GM12878 (cell line): ENCODE measurements around the gene MYH2. TPM values are rescaled to one million over a fixed set of nuclear protein-coding genes. Genes with fewer than 3 reads are reported as not detected.

Experiments used
- ATAC-seq: fragments of 200-7000 bp; cut with Tn5 transposase; 3 replicates; pipeline ENCODE4 v1.9.1; 2020; ENCODE audit warnings: mild to moderate bottlenecking, moderate library complexity
- Bru-seq: library from RNA; stranded (reverse); fragments of 400-500 nt; gene quantifications from one replicate; lab custom pipeline; 2021; lab: Mats Ljungman, UMichigan
- BruChase-seq, 2 experiments: library from RNA; stranded (reverse); fragments of 400-500 nt; gene quantifications; one replicate each; lab custom pipeline; 2021; lab: Mats Ljungman, UMichigan
- BruUV-seq: library from RNA; stranded (reverse); fragments of 400-500 nt; replicated peaks from 2 replicates; lab custom pipeline; 2021; lab: Mats Ljungman, UMichigan
- CTCF ChIA-PET: fragments of 300-600 bp; sonication (Branson Sonifier 250); formaldehyde crosslinking; extraction: SDS; loops from one replicate; lab custom pipeline; 2021; ENCODE audit warnings: inconsistent platforms; lab: Yijun Ruan, JAX
- POLR2A ChIA-PET: fragments of 350-600 bp; formaldehyde crosslinking; extraction: SDS; loops from one replicate; lab custom pipeline; 2021; ENCODE audit warnings: inconsistent platforms; lab: Charles Lee
- RAD21 ChIA-PET: fragments of 300-600 bp; sonication (Branson Sonifier 250); formaldehyde crosslinking; loops from one replicate; lab custom pipeline; 2023; ENCODE audit warnings: antibody characterized with exemption; ENCODE audit not compliant: unreplicated experiment; lab: Charles Lee
- SMC1A ChIA-PET: fragments of 300-600 bp; sonication (Branson Sonifier 250); formaldehyde crosslinking; loops from one replicate; lab custom pipeline; 2023; ENCODE audit not compliant: unreplicated experiment, uncharacterized antibody; lab: Charles Lee
- DNase-seq: peaks from one replicate; pipeline ENCODE4 v3.0.0-alpha.2; 2011; ENCODE audit warnings: low read depth, low spot score
- FAIRE-seq: peaks from 3 replicates; lab custom pipeline; 2011; peaks lifted over from hg19 to GRCh38; lab: Jason Lieb, UNC
- H2AFZ ChIP-seq: 2 replicates; pipeline ENCODE4 v1.6.0; 2011; ENCODE audit warnings: low read depth, low read length, control low read depth; ENCODE audit not compliant: control insufficient read depth
- H3K27ac ChIP-seq: 2 replicates; pipeline ENCODE4 v1.5.1; 2011; ENCODE audit warnings: control low read depth; ENCODE audit not compliant: control insufficient read depth, insufficient read depth
- H3K27me3 ChIP-seq, 2 experiments: replicated peaks in 1 of 2; 2 replicates each; pipeline versions ENCODE4 v1.6.0 to v1.6.1; 2011; ENCODE audit warnings: low read length in 1 of 2; ENCODE audit not compliant: control insufficient read depth in 2 of 2, insufficient read depth in 2 of 2
- H3K36me3 ChIP-seq, 2 experiments: 2 replicates each; pipeline ENCODE4 v1.5.1; 2011; ENCODE audit warnings: low read length in 1 of 2; ENCODE audit not compliant: control insufficient read depth in 2 of 2, insufficient read depth in 2 of 2
- H3K4me1 ChIP-seq: 2 replicates; pipeline ENCODE4 v1.6.1; 2011; ENCODE audit warnings: mild to moderate bottlenecking, low read length, moderate library complexity, mixed read lengths; ENCODE audit not compliant: control insufficient read depth, insufficient read depth
- H3K4me2 ChIP-seq: 2 replicates; pipeline ENCODE4 v1.6.0; 2011; ENCODE audit warnings: control low read depth; ENCODE audit not compliant: control insufficient read depth, insufficient read depth
- H3K4me3 ChIP-seq: fragments of 200-600 bp; sonication (generic); 2 replicates; pipeline ENCODE4 v1.5.1; 2016
- H3K79me2 ChIP-seq: 2 replicates; pipeline ENCODE4 v1.6.0; 2011; ENCODE audit warnings: low read length; ENCODE audit not compliant: control insufficient read depth, insufficient read depth
- H3K9ac ChIP-seq: 2 replicates; pipeline ENCODE4 v1.8.0; 2011; ENCODE audit warnings: low read length, control low read depth, mixed read lengths; ENCODE audit not compliant: control insufficient read depth, insufficient read depth
- H3K9me3 ChIP-seq: replicated peaks from 3 replicates; pipeline ENCODE4 v1.5.1; 2011; ENCODE audit warnings: mild to moderate bottlenecking, low read length; ENCODE audit not compliant: control insufficient read depth, insufficient read depth
- H4K20me1 ChIP-seq: 2 replicates; pipeline ENCODE4 v1.6.0; 2011; ENCODE audit not compliant: control insufficient read depth, insufficient read depth
- E2F4 ChIP-seq: IDR thresholded peaks from 2 replicates; pipeline ENCODE4 v1.6.1; 2012; ENCODE audit warnings: low read depth, low read length, improper control_type of control experiment
- HCFC1 ChIP-seq: fragments of 150-350 bp; IDR thresholded peaks from 2 replicates; pipeline ENCODE4 v1.6.1; 2014; ENCODE audit warnings: low read length
- IRF4 ChIP-seq: IDR thresholded peaks from 2 replicates; pipeline ENCODE4 v1.6.1; 2011; ENCODE audit warnings: low read depth, low read length
- KLF5 ChIP-seq: fragments of 450-650 bp; IDR thresholded peaks from 2 replicates; pipeline ENCODE4 v1.6.1; 2014; ENCODE audit warnings: mild to moderate bottlenecking; ENCODE audit not compliant: partially characterized antibody
- MEF2B ChIP-seq: fragments of 450-650 bp; IDR thresholded peaks from 2 replicates; pipeline ENCODE4 v1.6.1; 2018; ENCODE audit warnings: mild to moderate bottlenecking, moderate library complexity; ENCODE audit not compliant: partially characterized antibody, poor library complexity, severe bottlenecking
- NFXL1 ChIP-seq: fragments of 450-650 bp; IDR thresholded peaks from 2 replicates; pipeline ENCODE4 v1.6.1; 2017; ENCODE audit warnings: antibody characterized with exemption, mild to moderate bottlenecking, borderline replicate concordance
- NR2C1 ChIP-seq: fragments of 450-650 bp; IDR thresholded peaks from 2 replicates; pipeline ENCODE4 v1.6.1; 2017; ENCODE audit warnings: antibody characterized with exemption, mild to moderate bottlenecking, moderate library complexity
- NR2F1 ChIP-seq: fragments of 450-650 bp; conservative IDR thresholded peaks from 2 replicates; pipeline ENCODE4 v1.6.1; 2017; ENCODE audit warnings: mild to moderate bottlenecking
- NRF1 ChIP-seq: conservative IDR thresholded peaks from 2 replicates; pipeline ENCODE4 v1.6.1; 2011; ENCODE audit warnings: mild to moderate bottlenecking, low read depth, low read length, improper control_type of control experiment
- PAX5 ChIP-seq: IDR thresholded peaks from 2 replicates; pipeline ENCODE4 v1.6.1; 2011; ENCODE audit warnings: low read depth, low read length, borderline replicate concordance
- SIN3A ChIP-seq: IDR thresholded peaks from 2 replicates; pipeline ENCODE4 v1.6.1; 2012; ENCODE audit warnings: low read depth, low read length, improper control_type of control experiment
- TCF7 ChIP-seq: IDR thresholded peaks from 2 replicates; pipeline ENCODE4 v1.6.1; 2014; ENCODE audit warnings: antibody characterized with exemption, borderline replicate concordance
- WRNIP1 ChIP-seq: IDR thresholded peaks from 2 replicates; pipeline ENCODE4 v1.6.1; 2011; ENCODE audit warnings: low read depth, low read length, improper control_type of control experiment, borderline replicate concordance
- WGBS: methylation state at CpG from one replicate; pipeline ENCODE4 v1.1.6; 2016; ENCODE audit warnings: low lambda C conversion rate; ENCODE audit not compliant: insufficient replicate concordance, insufficient coverage; ENCODE audit errors: missing lambda C conversion rate; 5-methylcytosine and 5-hydroxymethylcytosine counted together
- in situ Hi-C: fragments of 300-500 bp; cut with MboI; formaldehyde crosslinking; loops from 9 replicates; pipeline ENCODE4 v1.14.3; 2018; ENCODE audit warnings: mixed read lengths
- intact Hi-C: fragments of 100-400 bp; cut with micrococcal nuclease; formaldehyde crosslinking; loops from one replicate; pipeline ENCODE4 v1.14.2; 2022; ENCODE audit not compliant: unreplicated experiment
- long read RNA-seq, 2 experiments: library from polyadenylated mRNA; unstranded; transcript quantifications; one replicate each; pipeline ENCODE4 v2.0.0, GENCODE V29; 2019 to 2020
- polyA minus RNA-seq, 3 experiments: library from RNA; depleted of rRNA, polyadenylated mRNA; stranded (reverse); fragments of >200 nt; gene quantifications; 2 replicates each; pipeline ENCODE4 v1.2.3, GENCODE V29; 2011
- polyA plus RNA-seq, 11 experiments: library from polyadenylated mRNA; depleted of rRNA in 4 of 11; unstranded in 6 of 11; stranded (reverse) in 5 of 11; fragments of >200 nt; fragmentation: Nextera tagmentation in 4 of 11; fragmentation: Illumina TruSeq in 1 of 11; extraction: Ambion mirVana in 4 of 11; extraction: Trizol in 1 of 11; gene quantifications; 1 replicate in 1 of 11; 2 replicates in 10 of 11; pipeline versions ENCODE4 v1.2.1 to v1.2.3, GENCODE V29; 2011 to 2016; ENCODE audit warnings: inconsistent platforms in 2 of 11, missing spikeins in 2 of 11, low read depth in 1 of 11
- total RNA-seq, 4 experiments: library from RNA; depleted of rRNA in 3 of 4; stranded (reverse); fragments of >200 nt in 3 of 4; fragmentation: Illumina TruSeq in 1 of 4; extraction: Trizol in 1 of 4; gene quantifications; 2 replicates each; pipeline versions ENCODE4 v1.2.1 to v1.2.3, GENCODE V29; 2013 to 2021
- TF ChIP-seq, protein P1 (sequence below): fragments of 450-650 bp; IDR thresholded peaks from 2 replicates; pipeline ENCODE4 v1.6.1; 2016; ENCODE audit warnings: mild to moderate bottlenecking

MYH2 gene
- not detected in 2 replicates for total RNA-seq (2013; cell fraction: nucleolus; rRNA removed)
- not detected in 2 replicates for total RNA-seq (2014; rRNA removed)
- not detected in 2 replicates for total RNA-seq (2014; rRNA removed; fragmentation: Illumina TruSeq; extraction: Trizol)
- total RNA-seq (2021), result not detected in 2 replicates
- not detected for polyA plus RNA-seq (2011; ENCODE audit: low read depth)
- polyA plus RNA-seq (2011; rRNA removed), result not detected in 2 replicates
- not detected in 2 replicates for polyA plus RNA-seq (2011; cell fraction: cytosol; rRNA removed)
- not detected in 2 replicates for polyA plus RNA-seq (2011; cell fraction: nucleus; rRNA removed)
- polyA plus RNA-seq (2012), result not detected in 2 replicates
- polyA plus RNA-seq (2014; fragmentation: Illumina TruSeq; extraction: Trizol), result not detected in 2 replicates
- polyA plus RNA-seq (2014; fragmentation: Nextera tagmentation; extraction: Ambion mirVana), result not detected
- not detected in 2 replicates for polyA plus RNA-seq (2014; rRNA removed)
- not detected for polyA plus RNA-seq (2016; fragmentation: Nextera tagmentation; extraction: Ambion mirVana)
- polyA minus RNA-seq (2011; rRNA and poly(A)+ RNA removed), result not detected in 2 replicates
- polyA minus RNA-seq (2011; cell fraction: cytosol; rRNA and poly(A)+ RNA removed), result not detected in 2 replicates
- polyA minus RNA-seq (2011; cell fraction: nucleus; rRNA and poly(A)+ RNA removed), result not detected in 2 replicates
- Bru-seq, nascent RNA, result not detected
- not detected for BruChase-seq, experiment 1, labeled RNA remaining after a 6-hour chase
- BruChase-seq, experiment 2, labeled RNA remaining after a 2-hour chase, result not detected
- long read RNA-seq, experiment 1, result 0 reads
- long read RNA-seq, experiment 2, result 0 reads

GRCh38 chr17:10549096-10549842 lies at the start of gene MYH2:
MYH2 (minus strand) TSS chr17:10549658; CDS start chr17:10547920, 1,738 bp downstream.
- ChIA-PET RAD21 (no interaction called here), SMC1A (no interaction called here), CTCF (no interaction called here), POLR2A (no interaction called here)
- H3K36me3 ChIP-seq, result no peaks in the 10 kb centered on the region
- H3K4me2 ChIP-seq, result no peak within 1 kb of the TSS
- FAIRE-seq (no peak), ATAC-seq (no peak), DNase-seq (no peak)
- in situ Hi-C loops, result no loop called here
- H3K4me1 ChIP-seq, result no peaks in the 10 kb centered on the region
- H3K79me2 ChIP-seq, result no peaks in the 10 kb centered on the region
- no TSS peak for BruUV-seq
- H3K27me3 ChIP-seq, result no peaks in the 10 kb centered on the region
- TF ChIP-seq TCF7 (no peak), WRNIP1 (no peak), KLF5 (no peak), MEF2B (no peak), NR2C1 (no peak), NR2F1 (no peak), IRF4 (no peak), SIN3A (no peak), E2F4 (no peak), HCFC1 (no peak), NRF1 (no peak), PAX5 (no peak), NFXL1 (no peak)
- TF ChIP-seq, protein P1, sequence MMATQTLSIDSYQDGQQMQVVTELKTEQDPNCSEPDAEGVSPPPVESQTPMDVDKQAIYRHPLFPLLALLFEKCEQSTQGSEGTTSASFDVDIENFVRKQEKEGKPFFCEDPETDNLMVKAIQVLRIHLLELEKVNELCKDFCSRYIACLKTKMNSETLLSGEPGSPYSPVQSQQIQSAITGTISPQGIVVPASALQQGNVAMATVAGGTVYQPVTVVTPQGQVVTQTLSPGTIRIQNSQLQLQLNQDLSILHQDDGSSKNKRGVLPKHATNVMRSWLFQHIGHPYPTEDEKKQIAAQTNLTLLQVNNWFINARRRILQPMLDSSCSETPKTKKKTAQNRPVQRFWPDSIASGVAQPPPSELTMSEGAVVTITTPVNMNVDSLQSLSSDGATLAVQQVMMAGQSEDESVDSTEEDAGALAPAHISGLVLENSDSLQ, result no peak
- no peaks in the 10 kb centered on the region for H3K9me3 ChIP-seq
- H3K4me3 ChIP-seq, result no peak within 1 kb of the TSS
- H4K20me1 ChIP-seq, result no peaks in the 10 kb centered on the region
- no peak within 1 kb of the TSS for H2AFZ ChIP-seq
- no peak within 1 kb of the TSS for H3K9ac ChIP-seq
- intact Hi-C loops, result no loop called here
- no peak within 1 kb of the TSS for H3K27ac ChIP-seq
- WGBS, result 54% methylated on average over 9 of the region's 9 CpGs
